Right atrium auricular region (tissue), 2 donors: ENCODE measurements around the gene SEC14L5. TPM values are rescaled to one million over a fixed set of nuclear protein-coding genes. Genes with fewer than 3 reads are reported as not detected.

ENCODE experiments used
- DNase-seq: peaks from one replicate; pipeline ENCODE4 v3.0.0-alpha.2; 2019; ENCODE audit warnings: low spot score
- H3K27ac ChIP-seq, 2 donors: fragments of 200-600 bp; sonication (generic); 1 replicate in 1 of 2; 2 replicates in 1 of 2; pipeline ENCODE4 v1.5.1; 2016 to 2019
- H3K27me3 ChIP-seq, 2 donors: fragments of 200-600 bp; sonication (generic); one replicate each; pipeline versions ENCODE4 v1.5.1 to v1.6.0; 2017 to 2019
- H3K36me3 ChIP-seq: fragments of 200-600 bp; sonication (generic); one replicate; pipeline ENCODE4 v1.5.1; 2016
- H3K4me1 ChIP-seq, 2 donors: fragments of 200-600 bp; sonication (generic); one replicate each; pipeline versions ENCODE4 v1.5.1 to v1.6.0; 2017 to 2019
- H3K4me3 ChIP-seq, 2 donors: fragments of 200-600 bp; sonication (generic); 1 replicate in 1 of 2; 2 replicates in 1 of 2; pipeline ENCODE4 v1.5.1; 2017 to 2019; ENCODE audit warnings: mild to moderate bottlenecking in 1 of 2, moderate library complexity in 1 of 2
- H3K9me3 ChIP-seq, 2 donors: fragments of 200-600 bp; sonication (generic); one replicate each; pipeline ENCODE4 v1.5.1; 2019
- total RNA-seq, 2 donors: library from RNA; depleted of rRNA; stranded (reverse); fragments of >200 nt; gene quantifications; one replicate each; pipeline ENCODE4 v1.1.0, GENCODE V29; 2016
- TF ChIP-seq, protein P1 (sequence below), 2 donors: fragments of 200-600 bp; sonication (generic); IDR thresholded peaks; one replicate each; pipeline ENCODE4 v1.5.1; 2019; ENCODE audit warnings: antibody characterized with exemption in 2 of 2

The SEC14L5 gene
- total RNA-seq, 2 donors from 2014 or later = 0.28 to 2.0 TPM

DNA sequence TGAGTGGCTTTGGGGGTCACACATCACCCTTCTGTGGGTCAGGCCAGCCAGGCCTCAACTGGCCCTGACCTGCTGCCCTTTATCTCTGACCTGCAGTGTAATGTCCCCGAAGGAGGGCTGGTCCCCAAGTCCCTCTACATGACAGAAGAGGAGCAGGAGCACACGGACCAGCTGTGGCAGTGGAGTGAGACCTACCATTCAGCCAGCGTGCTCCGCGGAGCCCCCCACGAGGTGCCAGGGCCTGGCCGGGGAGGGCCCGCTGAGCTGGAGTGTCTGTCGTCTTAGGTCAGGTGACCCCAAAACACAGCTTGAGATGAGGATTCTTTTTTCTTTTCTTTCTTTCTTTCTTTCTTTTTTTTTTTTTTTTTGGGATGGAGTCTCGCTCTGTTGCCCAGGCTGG, 49.1 kb downstream of the SEC14L5 start:
- TF ChIP-seq, protein P1, sequence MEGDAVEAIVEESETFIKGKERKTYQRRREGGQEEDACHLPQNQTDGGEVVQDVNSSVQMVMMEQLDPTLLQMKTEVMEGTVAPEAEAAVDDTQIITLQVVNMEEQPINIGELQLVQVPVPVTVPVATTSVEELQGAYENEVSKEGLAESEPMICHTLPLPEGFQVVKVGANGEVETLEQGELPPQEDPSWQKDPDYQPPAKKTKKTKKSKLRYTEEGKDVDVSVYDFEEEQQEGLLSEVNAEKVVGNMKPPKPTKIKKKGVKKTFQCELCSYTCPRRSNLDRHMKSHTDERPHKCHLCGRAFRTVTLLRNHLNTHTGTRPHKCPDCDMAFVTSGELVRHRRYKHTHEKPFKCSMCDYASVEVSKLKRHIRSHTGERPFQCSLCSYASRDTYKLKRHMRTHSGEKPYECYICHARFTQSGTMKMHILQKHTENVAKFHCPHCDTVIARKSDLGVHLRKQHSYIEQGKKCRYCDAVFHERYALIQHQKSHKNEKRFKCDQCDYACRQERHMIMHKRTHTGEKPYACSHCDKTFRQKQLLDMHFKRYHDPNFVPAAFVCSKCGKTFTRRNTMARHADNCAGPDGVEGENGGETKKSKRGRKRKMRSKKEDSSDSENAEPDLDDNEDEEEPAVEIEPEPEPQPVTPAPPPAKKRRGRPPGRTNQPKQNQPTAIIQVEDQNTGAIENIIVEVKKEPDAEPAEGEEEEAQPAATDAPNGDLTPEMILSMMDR (IDR thresholded peaks at IDR 0.05) = no peak
- Histone ChIP-seq H3K9me3 (no peaks in the 10 kb centered on the region), H3K27ac (no peak overlapping the region), H3K27me3 (no peaks in the 10 kb centered on the region), H3K36me3 (no peaks in the 10 kb centered on the region), H3K4me1 (peaks cover 0 to 6% of the 10 kb centered on the region in 2 donors), H3K4me3 (no peak overlapping the region)
- no peak for DNase-seq

- TF ChIP-seq, protein P1 (IDR thresholded peaks at IDR 0.05) = no peak
Observed at GRCh38 chr16:5008311-5008731, 50.2 kb downstream of the SEC14L5 start.

GRCh38 chr16:5010576-5011329, 52.6 kb downstream of the SEC14L5 start:
- Histone ChIP-seq H3K4me3 (no peak overlapping the region), H3K9me3 (no peaks in the 10 kb centered on the region), H3K36me3 (no peaks in the 10 kb centered on the region), H3K27me3 (no peaks in the 10 kb centered on the region), H3K27ac (no peak overlapping the region), H3K4me1 (no peaks in the 10 kb centered on the region)
- TF ChIP-seq, protein P1 (IDR thresholded peaks at IDR 0.05) = no peak
- DNase-seq = no peak

More at GRCh38 chr16:5008311-5008731, 50.2 kb downstream of the SEC14L5 start:
- peaks cover 0 to 4% of the 10 kb centered on the region in 2 donors for H3K4me1 ChIP-seq
- no peaks in the 10 kb centered on the region for H3K9me3 ChIP-seq
- no peaks in the 10 kb centered on the region for H3K36me3 ChIP-seq
- H3K27me3 ChIP-seq = no peaks in the 10 kb centered on the region
- H3K27ac ChIP-seq = no peak overlapping the region
- no peak overlapping the region for H3K4me3 ChIP-seq
- DNase-seq = no peak

DNA sequence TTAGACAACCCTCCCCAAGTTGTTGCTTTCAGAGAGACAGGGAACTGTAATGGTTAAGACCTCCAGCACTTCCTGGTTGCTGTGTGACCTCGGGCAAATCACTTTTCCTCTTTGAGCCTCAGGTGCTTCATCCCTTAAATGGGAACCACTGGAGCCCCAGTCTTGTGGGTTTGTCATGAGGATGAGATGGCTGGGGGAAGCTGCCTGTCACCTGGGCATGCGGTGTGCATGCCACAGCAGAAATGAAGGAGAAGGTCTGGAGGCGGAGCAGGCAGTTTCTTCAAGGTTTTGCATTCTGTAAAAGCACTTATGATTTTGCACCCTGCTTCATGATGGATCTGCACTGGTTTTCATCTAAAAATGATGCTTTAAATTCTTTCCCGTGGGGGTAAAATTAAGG, 53.5 kb downstream of the SEC14L5 start:
- H3K27me3 ChIP-seq = no peaks in the 10 kb centered on the region
- no peak overlapping the region for H3K27ac ChIP-seq
- no peak overlapping the region for H3K4me3 ChIP-seq
- no peak for DNase-seq
- H3K9me3 ChIP-seq = no peaks in the 10 kb centered on the region
- TF ChIP-seq, protein P1 (IDR thresholded peaks at IDR 0.05) = no peak
- no peaks in the 10 kb centered on the region for H3K36me3 ChIP-seq
- H3K4me1 ChIP-seq = no peaks in the 10 kb centered on the region

DNA sequence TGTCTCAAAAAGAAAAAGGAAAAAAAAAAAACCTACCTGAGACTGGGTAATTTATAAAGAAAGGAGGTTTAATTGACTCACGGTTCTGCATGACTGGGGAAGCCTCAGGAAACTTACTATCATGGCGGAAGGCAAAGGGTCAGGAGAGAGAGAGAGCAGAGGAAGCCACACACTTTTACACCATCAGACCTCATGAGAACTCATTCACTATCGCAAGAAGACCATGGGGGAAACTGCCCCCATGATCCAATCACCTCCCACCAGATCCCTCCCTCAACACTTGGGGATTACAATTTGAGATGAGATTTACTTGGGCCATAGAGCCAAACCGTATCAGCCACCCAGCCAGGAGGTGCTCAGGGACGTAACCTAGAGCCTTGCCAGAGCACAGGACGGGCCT, 54.8 kb downstream of the SEC14L5 start:
- DNase-seq = no peak
- Histone ChIP-seq H3K27me3 (no peaks in the 10 kb centered on the region), H3K9me3 (no peaks in the 10 kb centered on the region), H3K27ac (no peak overlapping the region), H3K4me3 (no peak overlapping the region), H3K4me1 (no peaks in the 10 kb centered on the region), H3K36me3 (no peaks in the 10 kb centered on the region)
- TF ChIP-seq, protein P1 (IDR thresholded peaks at IDR 0.05) = no peak

GRCh38 chr16:5015351-5015750, 57.2 kb downstream of the SEC14L5 start:
- DNase-seq = no peak
- Histone ChIP-seq H3K36me3 (no peaks in the 10 kb centered on the region), H3K27me3 (no peaks in the 10 kb centered on the region), H3K4me1 (no peaks in the 10 kb centered on the region), H3K9me3 (no peaks in the 10 kb centered on the region), H3K4me3 (no peak overlapping the region), H3K27ac (no peak overlapping the region)
- TF ChIP-seq, protein P1 (IDR thresholded peaks at IDR 0.05) = no peak
